ENCODE results near the gene DMRTC2.

The DMRTC2 gene

DNA sequence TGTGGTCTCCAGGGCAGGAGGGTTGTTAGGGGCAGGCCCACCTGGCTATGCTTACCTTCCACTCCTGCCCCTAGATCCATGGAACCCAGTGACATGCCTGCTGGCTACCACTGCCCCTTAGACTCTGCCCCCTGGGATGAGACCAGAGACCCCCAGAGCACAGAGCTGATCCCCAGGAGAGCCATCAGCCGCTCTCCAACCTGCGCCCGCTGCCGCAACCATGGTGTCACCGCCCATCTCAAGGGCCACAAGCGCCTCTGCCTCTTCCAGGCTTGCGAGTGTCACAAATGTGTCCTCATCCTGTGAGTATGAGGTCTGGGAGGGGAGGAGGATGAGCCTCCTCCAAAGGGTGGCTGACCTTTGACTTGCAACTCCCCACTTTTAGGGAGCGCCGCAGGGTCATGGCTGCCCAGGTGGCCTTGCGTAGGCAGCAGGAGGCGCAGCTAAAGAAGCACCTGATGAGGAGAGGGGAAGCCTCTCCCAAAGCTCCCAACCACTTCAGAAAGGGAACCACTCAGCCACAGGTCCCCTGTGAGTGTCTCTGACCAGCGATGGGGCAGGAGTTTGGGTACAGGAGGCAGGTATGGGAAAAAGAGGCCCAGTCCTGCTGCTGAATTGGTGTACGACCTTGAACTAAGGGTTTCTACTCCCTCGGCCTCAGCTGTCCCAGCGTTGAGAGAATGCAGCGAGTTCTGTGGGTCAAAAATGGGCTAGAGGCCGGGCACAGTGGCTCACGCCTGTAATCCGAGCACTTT, 2.7 kb downstream of the DMRTC2 start:
- no peak for DNase-seq

DNA sequence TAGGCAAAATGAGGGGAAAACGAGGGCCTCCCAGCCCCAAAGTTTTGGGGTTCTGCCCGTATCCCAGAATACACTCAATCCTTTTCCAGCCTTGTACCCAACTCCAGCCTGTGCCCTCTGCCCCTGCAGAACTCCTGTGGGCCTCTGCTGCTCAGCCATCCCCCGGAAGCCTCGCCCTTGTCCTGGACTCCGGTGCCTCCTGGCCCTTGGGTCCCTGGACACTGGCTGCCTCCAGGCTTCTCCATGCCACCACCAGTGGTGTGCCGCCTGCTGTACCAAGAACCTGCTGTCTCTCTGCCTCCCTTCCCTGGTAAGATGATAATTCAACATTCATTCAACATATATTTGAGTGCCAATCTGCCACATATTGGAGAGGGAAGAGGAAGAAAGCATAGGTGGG, 3.8 kb downstream of the DMRTC2 start:
- DNase-seq, result no peak

DNA sequence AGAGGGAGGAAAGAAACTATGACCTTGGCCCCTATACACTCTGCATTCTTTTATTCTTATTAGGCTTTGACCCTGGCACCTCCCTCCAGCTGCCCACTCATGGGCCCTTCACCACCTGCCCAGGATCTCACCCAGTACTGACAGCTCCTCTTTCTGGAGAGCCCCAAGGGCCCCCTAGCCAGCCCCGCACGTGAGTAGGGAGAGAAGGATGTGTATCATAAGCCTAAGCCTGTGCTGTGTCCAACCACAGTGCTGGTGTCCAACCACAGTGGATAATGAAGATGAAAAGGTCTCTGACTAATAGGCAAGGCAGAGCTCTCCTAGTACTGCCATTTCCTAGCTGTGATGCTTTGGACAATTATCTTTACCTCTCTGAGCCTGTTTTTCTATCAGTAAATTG, 4.2 kb downstream of the DMRTC2 start:
- no peak for DNase-seq

DNA sequence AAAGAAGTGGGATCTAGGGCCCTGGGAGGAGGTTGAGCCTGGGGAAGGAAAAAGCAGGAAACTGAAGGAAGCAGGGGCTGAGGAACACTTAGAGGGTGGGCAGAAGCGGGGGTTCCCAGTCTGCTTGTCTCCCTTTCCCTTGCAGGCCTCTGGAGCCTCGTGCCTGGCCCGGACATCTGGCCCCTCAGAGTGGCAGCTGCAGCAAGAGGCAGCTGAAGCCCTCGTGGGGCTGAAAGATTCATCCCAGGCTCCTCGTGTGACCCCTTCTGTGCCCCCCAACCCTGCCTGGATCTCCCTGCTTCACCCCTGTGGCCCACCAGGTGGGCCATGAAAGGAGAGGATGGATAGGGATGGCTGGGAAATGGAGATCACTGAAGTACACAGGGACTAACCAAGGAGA, 5.5 kb downstream of the DMRTC2 start:
- DNase-seq, result no peak

DNA sequence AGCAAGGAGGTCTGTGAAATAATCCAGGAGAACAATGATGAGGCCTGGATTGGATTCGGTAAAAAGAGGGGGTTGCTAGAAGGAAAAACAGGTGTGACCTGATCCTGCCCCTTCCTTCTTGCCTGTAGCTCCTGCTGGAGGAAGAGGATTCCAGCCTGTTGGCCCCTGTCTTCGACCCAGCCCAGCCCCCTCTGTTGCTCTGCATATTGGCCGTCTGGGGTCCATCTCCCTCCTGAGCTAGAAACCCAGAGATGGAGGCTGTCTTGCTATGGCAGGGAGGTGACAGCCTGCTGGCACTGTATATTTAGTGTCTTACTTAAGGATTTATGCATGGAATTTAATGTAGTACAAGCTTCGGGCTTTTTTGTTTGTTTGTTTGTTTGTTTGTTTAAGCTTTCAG, 6.6 kb downstream of the DMRTC2 start:
- DNase-seq, result no peak

DNA sequence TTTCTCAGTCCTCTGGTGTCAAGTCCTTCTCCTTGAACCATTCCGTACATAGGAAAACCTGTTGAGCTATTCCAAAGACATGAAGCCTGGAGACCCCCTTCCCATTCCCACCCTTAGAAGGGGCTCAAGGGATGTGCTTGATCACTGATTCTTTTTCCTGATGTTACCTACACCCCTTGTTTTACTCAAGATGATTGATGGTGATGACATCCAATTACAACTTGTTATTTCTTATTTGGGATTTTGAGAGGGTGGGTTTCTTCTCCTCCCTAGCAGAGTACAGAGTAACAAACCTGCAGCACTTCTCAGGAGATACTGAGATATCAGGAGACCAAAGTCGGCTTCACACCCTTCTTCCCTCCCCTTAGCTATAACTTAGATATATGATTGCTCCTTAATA, 8.5 kb downstream of the DMRTC2 start:
- DNase-seq, result no peak

DNA sequence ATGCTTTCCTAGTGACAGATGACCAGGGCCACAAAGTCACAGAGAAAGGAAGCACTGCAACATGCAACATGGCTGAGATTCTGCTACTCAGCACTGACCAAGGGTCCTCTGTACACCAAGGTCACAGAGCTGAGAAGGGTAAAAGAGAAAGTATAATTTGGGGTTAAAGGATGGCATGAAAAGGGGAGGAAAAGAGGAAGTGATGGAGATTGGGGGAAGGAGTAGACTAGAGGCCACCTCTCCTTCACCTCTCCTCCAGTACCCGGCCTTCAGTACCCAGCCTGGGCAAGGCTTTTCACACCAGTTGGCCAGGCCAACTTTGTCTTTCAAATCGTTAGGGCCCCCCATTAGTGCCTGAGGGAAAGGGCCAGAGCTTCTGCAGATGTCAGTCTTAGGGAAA, 8.9 kb downstream of the DMRTC2 start:
- DNase-seq, result no peak

DNA sequence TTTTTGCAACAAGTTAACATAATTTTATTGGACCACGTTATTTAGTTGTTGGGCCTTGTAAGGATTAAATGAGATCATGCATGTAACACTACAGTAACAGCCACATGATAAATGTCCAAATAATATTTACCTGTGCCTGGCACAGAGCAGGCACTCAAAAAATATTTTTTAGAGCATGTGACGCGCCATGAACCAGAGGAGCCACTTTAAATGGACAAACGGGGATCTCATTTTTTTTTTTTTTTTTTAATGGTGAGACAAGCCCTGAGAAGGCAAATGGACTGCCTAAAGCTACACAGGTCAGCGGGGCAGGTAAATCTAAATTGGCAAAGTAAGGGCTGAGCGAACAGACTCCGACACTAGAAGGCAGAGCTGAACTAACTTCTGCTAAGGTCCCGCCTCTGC, 14.4 kb downstream of the DMRTC2 start:
- DNase-seq, result no peak

DNA sequence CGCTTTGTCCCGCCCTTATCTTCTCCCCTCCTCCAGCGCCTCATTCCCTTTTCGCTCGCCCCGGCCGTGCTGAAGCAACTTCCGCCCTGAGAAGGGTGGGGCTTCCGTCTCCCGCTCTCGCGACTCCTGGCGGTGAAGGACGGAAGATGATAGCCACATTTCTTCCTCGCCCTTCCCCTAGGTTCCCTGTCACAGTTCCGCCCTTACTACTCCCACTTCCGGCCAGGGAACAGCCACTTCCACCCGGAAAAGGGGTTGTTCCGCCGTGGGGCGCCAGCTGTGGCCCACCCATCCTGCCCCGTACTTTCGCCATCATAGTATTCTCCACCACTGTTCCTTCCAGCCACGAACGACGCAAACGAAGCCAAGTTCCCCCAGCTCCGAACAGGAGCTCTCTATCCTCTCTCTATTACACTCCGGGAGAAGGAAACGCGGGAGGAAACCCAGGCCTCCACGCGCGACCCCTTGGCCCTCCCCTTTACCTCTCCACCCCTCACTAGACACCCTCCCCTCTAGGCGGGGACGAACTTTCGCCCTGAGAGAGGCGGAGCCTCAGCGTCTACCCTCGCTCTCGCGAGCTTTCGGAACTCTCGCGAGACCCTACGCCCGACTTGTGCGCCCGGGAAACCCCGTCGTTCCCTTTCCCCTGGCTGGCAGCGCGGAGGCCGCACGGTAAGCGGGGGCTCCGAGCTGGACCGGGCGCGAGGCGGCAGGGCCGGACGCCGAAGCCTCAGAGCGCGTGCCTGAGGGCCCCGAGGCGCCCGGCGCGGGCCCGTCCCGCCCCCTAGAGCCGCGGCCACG, 15.0 kb downstream of the DMRTC2 start, which contains the start of gene RPS19:
TSS of gene RPS19 (plus strand) at position 638 of the 801 bp plus-strand sequence. CDS start 520 bp downstream, outside the sequence.
- DNase-seq, result peak; percentile 98

DNA sequence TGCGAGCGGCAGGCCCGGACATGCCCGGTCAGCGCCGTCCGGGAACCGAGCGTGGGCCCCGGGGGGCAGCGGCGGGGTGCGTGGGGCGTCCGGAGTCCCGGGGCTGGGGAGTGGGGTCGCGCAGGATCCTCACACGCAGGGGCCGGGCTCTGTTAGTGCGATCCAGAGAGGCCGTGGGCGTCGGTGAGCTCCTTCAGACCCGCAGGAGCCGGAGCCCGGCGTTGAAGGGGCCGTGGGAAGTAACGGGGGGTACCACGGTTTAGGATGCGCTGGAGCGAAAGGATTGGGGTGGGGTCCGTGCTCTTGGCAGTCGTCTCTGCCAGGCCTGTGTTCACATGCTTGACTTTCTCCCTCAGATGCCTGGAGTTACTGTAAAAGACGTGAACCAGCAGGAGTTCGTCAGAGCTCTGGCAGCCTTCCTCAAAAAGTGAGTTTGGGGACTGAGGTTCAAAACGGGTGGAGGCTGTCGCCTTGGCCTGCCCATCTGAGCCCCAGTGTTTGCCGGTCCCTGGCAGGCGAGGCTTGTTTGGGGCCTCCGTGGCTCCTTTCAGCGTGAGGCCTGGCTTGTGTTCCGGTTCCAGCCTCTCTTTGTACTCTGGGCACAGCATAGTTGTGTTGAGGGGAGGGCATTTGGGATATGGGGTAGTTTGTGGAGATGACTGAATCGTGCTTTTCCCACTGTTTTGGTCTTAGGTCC, 15.7 kb downstream of the DMRTC2 start:
- no peak for DNase-seq

DNA sequence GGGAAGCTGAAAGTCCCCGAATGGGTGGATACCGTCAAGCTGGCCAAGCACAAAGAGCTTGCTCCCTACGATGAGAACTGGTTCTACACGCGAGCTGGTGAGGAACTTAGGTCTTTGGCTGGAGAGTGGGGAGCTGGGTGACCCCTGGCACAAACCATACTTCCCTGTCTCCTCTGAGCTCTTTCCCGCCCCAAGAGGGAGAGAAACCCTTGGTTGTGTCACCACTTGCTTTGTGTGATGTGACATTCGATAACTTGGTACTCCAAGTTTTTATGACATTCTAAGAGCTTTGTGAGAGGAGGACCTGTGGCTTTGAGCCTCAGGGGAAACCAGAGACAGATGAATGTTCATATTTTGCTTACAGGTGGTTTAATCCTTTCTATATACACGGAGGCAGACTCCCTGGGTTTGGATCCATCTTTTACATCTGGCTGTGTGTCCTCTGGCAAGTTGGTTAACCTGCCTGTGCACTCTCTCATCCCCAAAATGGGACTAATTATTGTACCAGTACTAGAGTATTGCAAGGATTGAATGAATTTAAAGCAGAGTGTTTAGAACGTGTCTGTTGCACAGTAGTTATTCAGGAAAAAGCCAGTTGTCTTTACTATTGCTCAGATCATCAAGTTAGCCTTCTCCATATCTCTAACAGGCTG, 16.4 kb downstream of the DMRTC2 start:
- no peak for DNase-seq

DNA sequence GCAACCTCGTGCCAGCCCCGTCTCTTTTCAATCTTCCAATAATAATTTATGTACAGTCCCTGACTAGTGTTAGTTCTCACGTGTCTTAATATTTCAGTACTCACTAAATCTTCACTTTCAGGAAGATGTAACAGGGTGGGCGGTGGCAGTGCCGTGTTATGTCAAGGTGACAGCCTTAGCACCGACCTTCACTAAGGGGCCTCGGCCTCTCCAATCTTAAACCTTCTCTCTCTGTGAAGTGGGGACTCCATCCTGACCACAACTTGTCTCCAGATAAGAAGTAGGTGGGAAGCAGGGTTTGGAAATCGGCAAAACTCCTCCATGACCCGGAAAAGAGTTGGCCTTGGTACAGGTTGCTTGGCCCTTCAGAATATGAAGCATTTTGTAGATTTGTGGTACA, 17.0 kb downstream of the DMRTC2 start:
- no peak for DNase-seq

DNA sequence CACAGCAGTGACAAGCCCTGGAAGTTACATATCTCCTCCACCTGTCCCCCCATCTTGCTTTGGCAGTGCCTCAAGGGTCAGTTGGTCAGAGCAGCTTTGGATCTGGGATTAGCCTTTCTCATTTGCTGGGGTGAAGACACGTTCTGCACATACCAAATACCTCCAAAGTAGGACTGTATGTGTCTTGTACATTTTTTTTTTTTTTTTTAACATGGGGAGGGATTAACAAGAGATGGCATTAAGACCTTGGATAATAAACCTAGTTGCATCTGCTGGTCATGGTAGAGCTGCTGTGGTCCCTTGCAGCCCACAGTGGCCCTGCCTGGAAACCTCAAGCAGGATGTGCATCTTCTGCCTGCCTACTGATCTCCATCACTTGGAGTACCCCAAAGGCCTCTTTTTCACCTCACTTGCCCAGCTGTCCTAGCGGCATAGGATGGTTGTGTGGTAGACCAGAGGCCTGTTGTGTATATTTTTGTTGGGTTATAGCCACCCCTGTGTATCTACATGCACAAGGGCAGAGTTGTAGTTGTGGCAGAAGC, 17.7 kb downstream of the DMRTC2 start:
- no peak for DNase-seq

DNA sequence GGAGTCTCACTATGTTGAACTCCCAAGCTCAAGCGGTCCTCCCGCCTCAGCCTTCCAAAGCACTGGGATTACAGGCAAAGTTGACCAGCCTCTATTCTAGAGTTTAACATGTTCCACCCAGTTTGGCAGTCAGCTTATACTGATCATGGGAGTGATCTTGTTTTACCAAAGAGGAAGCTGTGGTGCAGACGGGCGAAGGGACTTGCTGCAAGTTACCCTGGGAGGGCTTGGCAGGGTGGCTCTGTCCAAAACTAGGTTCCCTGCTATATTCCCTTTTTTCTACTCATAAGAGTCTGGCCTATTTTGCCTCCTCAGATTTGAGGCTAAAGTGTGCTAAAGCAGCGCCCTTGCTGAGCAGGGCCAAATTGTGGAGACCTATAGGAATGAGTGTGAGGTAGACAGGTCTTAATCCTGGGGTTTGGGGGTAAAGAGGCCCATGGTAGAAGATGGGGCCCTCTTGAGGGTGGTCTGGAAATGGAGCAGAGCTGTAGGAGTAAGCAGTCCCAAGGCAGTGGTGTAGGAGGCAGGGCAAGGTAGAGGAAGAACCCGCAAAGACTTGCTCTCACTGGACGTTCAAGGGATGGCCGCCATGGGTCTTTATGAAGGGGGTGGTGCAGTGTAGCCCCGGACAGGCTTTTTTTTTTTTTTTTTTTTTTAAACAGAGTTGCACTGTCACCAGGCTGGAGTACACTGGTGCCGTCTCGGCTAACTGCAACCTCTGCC, 18.5 kb downstream of the DMRTC2 start:
- no peak for DNase-seq

DNA sequence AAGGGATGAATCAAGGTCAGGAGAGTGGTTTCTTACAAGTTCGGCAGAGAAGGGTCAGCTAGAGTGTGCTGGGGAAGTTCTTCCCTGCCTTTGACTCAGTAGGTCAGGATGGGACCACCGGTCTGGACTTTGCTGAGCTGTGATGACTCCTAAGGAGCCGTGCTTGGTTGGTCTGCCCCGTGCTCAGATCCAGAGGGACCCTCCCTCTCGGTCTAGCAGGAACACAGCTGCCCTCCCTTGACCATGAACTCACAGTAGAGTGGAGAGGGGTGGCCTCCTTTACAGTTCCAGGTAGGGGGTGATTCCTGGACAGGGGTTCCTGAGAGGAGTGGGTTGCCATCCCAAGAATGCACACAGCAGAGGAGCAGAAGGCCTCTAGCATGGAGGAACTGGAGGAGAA, 19.5 kb downstream of the DMRTC2 start:
- no peak for DNase-seq

DNA sequence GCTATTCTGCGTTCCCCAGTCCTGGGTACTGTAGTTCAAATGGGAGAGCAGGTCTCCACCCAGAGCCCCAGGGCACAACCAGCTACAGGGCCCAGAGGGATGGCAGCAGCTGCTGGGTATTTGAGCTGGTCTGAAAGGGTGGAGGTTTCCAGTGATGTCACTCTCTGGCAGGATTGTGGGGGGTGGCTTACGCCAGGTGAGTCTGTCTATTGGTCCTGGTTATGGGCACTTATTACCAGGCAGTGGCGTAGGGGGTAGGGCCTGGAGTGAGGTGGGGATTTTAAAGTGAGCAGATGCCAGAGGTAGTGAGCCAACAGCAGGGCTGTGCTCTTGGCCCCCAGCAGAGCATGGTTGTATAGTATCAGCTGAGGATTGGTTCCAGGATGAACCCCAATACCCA, 21.4 kb downstream of the DMRTC2 start:
- DNase-seq, result no peak

DNA sequence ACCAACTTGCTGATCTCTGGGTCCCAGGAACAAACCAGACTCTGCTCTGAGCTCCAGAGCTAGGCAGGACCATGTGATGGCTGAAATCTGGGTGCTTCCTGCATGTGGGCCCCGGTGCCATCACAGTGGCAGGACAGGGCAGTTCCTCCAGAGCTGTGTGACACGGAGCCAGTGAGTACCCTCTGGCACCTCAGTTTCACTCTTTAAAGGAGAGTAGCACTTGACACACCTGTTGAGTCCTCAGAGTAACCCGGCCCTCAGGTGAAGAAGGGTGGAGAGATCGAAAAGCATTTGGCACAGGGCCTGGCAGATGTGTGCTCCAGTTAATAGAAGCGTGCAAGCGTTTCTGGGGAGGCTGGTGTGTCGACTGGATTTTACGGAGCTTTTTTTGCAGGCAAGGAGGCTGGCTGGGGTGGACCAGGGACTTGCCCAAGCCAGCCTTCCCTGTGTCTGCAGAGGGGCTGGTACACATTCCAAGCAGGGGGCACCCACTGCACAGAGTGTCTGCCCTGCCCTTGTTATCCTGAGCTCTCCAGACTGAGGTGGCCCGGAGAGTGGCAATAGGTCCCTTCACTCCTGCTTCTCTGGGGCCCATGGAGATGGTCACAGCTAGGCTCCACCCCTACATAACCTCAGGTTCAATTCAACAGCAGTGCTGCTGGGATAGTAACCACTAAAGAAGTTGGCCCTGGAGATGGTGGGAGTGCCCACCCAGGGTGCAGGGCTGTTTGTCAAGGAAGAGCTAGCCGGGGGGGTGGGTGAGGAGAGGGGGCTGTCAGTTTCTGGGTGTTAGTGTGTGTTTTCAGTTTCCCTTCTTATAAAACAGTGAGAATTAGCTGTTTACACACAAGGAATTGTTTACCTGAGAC, 23.5 kb downstream of the DMRTC2 start:
- no peak for DNase-seq

DNA sequence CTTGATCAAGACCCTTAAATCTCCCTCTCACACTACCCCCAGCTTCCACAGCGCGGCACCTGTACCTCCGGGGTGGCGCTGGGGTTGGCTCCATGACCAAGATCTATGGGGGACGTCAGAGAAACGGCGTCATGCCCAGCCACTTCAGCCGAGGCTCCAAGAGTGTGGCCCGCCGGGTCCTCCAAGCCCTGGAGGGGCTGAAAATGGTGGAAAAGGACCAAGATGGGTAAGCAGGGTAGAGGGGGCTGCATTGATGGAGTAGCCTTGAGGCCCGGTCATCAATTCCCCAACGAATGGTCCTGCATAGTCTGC, 24.1 kb downstream of the DMRTC2 start:
- DNase-seq, result no peak

DNA sequence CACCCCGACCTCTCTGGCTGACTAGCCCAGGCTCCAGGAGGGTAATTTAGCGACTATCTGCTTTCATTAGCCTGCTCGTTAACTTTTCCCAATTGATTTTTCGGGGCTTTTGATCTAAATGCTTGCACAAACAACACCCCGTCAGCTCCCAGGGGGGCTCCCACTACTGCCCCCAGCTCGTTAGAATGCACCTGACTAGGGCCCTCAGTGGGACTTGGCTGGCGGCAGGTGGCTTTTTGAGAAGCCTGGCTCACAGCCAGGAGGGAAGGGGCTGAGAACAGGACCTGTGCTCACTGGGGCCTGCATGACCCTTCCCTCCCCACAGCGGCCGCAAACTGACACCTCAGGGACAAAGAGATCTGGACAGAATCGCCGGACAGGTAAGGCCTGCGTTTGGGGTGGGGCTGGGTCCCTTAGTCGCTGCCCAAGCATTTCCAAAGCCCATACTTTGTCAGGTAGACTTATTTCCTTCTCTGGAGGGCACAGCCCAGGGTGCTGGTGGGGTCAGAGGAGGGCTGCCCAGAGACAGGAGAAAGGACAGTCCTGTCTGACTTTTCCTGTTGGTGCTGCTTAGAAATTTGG, 24.6 kb downstream of the DMRTC2 start:
- DNase-seq, result peak; percentile 34

DNA sequence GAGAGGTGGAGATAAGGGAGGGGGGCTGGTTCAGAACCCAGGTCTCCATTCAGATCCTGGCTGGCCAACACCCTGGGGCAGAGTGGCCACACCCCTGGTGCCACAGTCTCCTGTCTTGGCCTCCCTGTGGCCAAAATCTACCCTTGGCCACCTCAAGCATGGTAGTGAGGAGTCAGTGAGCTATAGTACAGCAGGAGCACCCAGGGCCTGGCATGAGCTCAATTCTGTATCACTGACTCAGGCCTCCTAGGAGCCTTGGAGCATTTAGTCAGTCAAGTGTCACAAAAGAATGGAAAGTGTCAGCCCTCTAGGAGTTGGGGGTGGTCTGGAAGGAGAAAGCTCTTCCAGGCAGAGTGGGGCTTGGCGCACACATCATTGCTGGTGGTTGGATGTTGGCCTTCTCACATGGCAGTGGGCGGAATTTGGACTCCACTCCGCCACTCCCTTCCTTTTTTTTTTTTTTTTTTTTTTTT, 25.6 kb downstream of the DMRTC2 start:
- no peak for DNase-seq

All from NCI-H2171 treated with DMSO at 0.1 percent for 48 hours (cell line).